Endothelial cell (in vitro differentiated cells): Measurements from ENCODE around the gene PCNA. TPM values are rescaled to one million over a fixed set of nuclear protein-coding genes. Genes with fewer than 3 reads are reported as not detected.

ENCODE experiments used
- DNase-seq: peaks from one replicate; pipeline ENCODE4 v3.0.0; 2021; ENCODE audit warnings: low spot score
- H3K27ac Mint-ChIP-seq: one replicate; pipeline ENCODE4 v1.8.0; 2021; ENCODE audit warnings: mixed read lengths, inconsistent platforms; ENCODE audit not compliant: unreplicated experiment
- H3K27me3 Mint-ChIP-seq: one replicate; pipeline ENCODE4 v1.8.0; 2021; ENCODE audit warnings: mild to moderate bottlenecking, moderate library complexity, mixed read lengths, inconsistent platforms; ENCODE audit not compliant: unreplicated experiment
- H3K36me3 Mint-ChIP-seq: one replicate; pipeline ENCODE4 v1.8.0; 2021; ENCODE audit warnings: mild to moderate bottlenecking, low read depth, mixed read lengths, inconsistent platforms; ENCODE audit not compliant: unreplicated experiment
- H3K4me1 Mint-ChIP-seq: one replicate; pipeline ENCODE4 v1.8.0; 2021; ENCODE audit warnings: mild to moderate bottlenecking, mixed read lengths, inconsistent platforms; ENCODE audit not compliant: unreplicated experiment
- H3K4me3 Mint-ChIP-seq: one replicate; pipeline ENCODE4 v1.8.0; 2021; ENCODE audit warnings: mild to moderate bottlenecking, mixed read lengths, inconsistent platforms; ENCODE audit not compliant: unreplicated experiment
- H3K9me3 Mint-ChIP-seq: one replicate; pipeline ENCODE4 v1.8.0; 2021; ENCODE audit warnings: mixed read lengths, inconsistent platforms; ENCODE audit not compliant: unreplicated experiment
- total RNA-seq: library from RNA; stranded (reverse); fragmentation: NEBNext Ultra II Directional; extraction: Animal tissue kit (Norgen Biotek cat#: 25700); gene quantifications from one replicate; pipeline ENCODE4 v1.2.1, GENCODE V29; 2021; ENCODE audit not compliant: unreplicated experiment
- TF ChIP-seq, protein P1 (sequence below): fragments of 200-600 bp; sonication (generic); IDR thresholded peaks from one replicate; pipeline ENCODE4 v1.5.0; 2021; ENCODE audit warnings: antibody characterized with exemption; ENCODE audit not compliant: unreplicated experiment

The PCNA gene
- total RNA-seq, 1 donor from 2014 or later = 77.1 TPM

DNA sequence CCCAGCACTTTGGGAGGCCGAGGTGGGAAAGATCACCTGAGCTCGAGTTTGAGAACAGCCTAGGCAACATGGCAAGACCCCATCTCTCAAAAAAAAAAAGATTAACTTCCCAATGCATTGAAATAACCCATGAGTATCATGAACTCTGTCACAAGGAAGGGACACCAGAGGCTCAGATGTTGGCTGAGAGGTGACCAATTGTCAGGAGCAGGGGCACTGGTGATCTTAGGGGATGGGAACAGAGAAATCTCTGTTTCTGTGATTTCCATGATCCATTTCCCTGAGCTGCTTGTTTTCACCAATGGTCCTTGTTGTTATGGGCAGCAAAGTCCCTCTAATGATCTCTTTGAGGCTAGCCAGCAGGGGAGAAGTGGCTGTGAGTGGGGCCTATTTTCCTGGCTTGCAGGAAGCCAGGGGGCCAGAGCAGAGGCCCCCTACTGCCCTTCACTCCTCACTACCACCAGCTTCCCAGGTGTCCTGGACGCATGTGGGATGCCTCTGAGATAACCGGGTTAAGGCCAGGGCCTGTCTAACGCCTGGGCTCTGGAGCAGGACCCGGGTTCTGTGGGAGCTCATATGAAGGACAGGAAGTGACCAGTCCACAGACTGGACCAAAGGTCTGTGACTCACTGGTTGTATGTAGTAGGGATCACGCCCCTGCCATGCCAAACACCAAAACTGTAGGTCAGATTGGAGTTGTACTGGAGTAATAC is 54.4 kb downstream of the PCNA start:
- H3K4me3 Mint-ChIP-seq = no peak overlapping the region
- peaks cover 3% of the 10 kb centered on the region for H3K36me3 Mint-ChIP-seq
- H3K9me3 Mint-ChIP-seq = no peaks in the 10 kb centered on the region
- H3K4me1 Mint-ChIP-seq = peaks cover 14% of the 10 kb centered on the region
- H3K27ac Mint-ChIP-seq = no peak overlapping the region
- no peaks in the 10 kb centered on the region for H3K27me3 Mint-ChIP-seq
- TF ChIP-seq, protein P1, sequence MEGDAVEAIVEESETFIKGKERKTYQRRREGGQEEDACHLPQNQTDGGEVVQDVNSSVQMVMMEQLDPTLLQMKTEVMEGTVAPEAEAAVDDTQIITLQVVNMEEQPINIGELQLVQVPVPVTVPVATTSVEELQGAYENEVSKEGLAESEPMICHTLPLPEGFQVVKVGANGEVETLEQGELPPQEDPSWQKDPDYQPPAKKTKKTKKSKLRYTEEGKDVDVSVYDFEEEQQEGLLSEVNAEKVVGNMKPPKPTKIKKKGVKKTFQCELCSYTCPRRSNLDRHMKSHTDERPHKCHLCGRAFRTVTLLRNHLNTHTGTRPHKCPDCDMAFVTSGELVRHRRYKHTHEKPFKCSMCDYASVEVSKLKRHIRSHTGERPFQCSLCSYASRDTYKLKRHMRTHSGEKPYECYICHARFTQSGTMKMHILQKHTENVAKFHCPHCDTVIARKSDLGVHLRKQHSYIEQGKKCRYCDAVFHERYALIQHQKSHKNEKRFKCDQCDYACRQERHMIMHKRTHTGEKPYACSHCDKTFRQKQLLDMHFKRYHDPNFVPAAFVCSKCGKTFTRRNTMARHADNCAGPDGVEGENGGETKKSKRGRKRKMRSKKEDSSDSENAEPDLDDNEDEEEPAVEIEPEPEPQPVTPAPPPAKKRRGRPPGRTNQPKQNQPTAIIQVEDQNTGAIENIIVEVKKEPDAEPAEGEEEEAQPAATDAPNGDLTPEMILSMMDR = no peak
- no peak for DNase-seq

Other genes starting within 250 kb of the PCNA start
- gene SLC23A2, start 118.4 kb downstream of the PCNA start, total RNA-seq = 71.3 TPM
- 62.2 TPM for gene TMEM230, start 6.9 kb downstream of the PCNA start, total RNA-seq
- gene CDS2, start 7.0 kb upstream of the PCNA start, total RNA-seq = 130 TPM
- gene PROKR2, start 197.0 kb upstream of the PCNA start, total RNA-seq = not detected